Measurements from ENCODE around the gene KCNQ1.

DNA sequence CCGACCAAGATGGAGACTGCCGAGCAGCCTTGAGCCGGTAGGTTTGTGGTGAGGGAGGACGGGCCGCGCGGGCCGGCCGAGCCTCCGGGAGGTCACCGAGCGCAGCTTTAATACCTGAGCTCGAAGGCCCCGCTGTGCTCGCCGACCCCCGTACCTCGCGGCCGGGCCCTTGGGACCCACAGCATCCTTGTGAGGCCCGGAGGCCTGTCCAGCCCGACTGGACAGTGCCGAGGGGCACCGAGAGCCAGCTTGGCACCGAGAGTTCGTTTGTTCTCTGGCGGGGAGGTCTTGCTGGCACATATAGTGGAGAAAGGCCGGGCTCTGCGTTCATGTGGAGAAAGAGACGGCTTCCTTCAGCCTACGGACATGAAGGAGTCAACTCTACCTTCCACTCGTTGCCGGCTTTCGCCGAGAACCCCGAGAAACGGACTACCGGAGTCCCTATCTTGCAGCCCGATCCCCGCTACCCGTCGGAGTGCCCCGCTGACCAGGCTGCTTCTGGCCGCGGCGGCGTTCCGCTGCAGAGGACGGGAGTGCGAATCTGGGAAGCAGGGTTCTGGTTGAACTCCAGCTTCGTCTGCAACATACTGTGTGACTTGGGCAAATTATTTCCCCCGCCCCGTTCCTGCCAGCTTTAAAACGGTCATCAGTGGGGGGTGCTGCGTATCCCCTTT lies 43.9 kb upstream of the KCNQ1 start:
- TF ChIP-seq CTCF (IDR thresholded peaks at IDR 0.05; ENCODE audit: insufficient read depth, low read length, poor library complexity, severe bottlenecking) (no peak), EZH2phosphoT487 (conservative IDR thresholded peaks at IDR 0.05; ENCODE audit: low read length) (no peak)
